Loucy (cell line): ENCODE data around the gene TMEM132C.

Experiments used
- CTCF ChIP-seq: fragments of 200-600 bp; sonication (generic); conservative IDR thresholded peaks from 2 replicates; pipeline ENCODE4 v1.5.1; 2014; ENCODE audit warnings: mild to moderate bottlenecking, antibody characterized with exemption, low read length
- EZH2phosphoT487 ChIP-seq: fragments of 200-600 bp; IDR thresholded peaks from 2 replicates; pipeline ENCODE4 v1.6.1; 2018; ENCODE audit warnings: antibody characterized with exemption, mild to moderate bottlenecking, moderate library complexity, borderline replicate concordance

DNA sequence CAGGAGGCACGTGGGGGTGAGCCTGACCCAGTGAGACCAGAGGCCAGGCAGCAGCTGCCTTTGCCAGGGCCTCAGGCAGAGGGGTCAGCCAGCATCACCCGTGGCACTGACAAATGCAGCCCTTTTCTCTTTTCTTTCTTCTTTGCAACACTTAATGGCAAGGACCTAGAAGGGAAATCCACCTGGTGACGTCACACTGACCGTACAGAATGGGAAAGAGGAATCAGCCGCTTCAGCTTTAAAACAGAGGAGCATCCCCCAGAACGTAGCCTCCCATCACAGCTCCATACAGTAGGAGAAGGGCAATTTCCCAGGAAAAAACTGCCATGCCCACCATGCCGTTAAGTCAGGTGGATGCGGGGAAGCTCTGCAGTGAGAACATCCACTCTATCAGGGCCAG is 328.6 kb downstream of the TMEM132C start:
- TF ChIP-seq CTCF (no peak), EZH2phosphoT487 (no peak)
